Liver (tissue), 3 donors: Measurements from ENCODE around the gene RNF215.

Experiments used
- EGR1 ChIP-seq, 2 donors: IDR thresholded peaks; 2 replicates each; pipeline ENCODE4 v1.6.1; 2016 to 2018; ENCODE audit warnings: antibody characterized with exemption in 2 of 2, low read depth in 2 of 2
- TAF1 ChIP-seq: conservative IDR thresholded peaks from 2 replicates; pipeline ENCODE4 v1.6.1; 2016; ENCODE audit warnings: antibody characterized with exemption, mild to moderate bottlenecking
- YY1 ChIP-seq: IDR thresholded peaks from 2 replicates; pipeline ENCODE4 v1.6.1; 2016; ENCODE audit warnings: antibody characterized with exemption, mild to moderate bottlenecking
- TF ChIP-seq, protein P1 (sequence below): fragments of 150-350 bp; IDR thresholded peaks from 2 replicates; pipeline ENCODE4 v1.5.1; 2017; ENCODE audit warnings: improper control_type of control experiment, low read depth, low read length; ENCODE audit not compliant: missing input control
- TF ChIP-seq, protein P2 (sequence below): IDR thresholded peaks from 2 replicates; pipeline ENCODE4 v1.6.1; 2016; ENCODE audit warnings: antibody characterized with exemption, mild to moderate bottlenecking
- TF ChIP-seq, protein P3 (sequence below): IDR thresholded peaks from 2 replicates; pipeline ENCODE4 v1.6.1; 2016; ENCODE audit warnings: antibody characterized with exemption
- donor health status: healthy.
- donor health status: healthy.

DNA sequence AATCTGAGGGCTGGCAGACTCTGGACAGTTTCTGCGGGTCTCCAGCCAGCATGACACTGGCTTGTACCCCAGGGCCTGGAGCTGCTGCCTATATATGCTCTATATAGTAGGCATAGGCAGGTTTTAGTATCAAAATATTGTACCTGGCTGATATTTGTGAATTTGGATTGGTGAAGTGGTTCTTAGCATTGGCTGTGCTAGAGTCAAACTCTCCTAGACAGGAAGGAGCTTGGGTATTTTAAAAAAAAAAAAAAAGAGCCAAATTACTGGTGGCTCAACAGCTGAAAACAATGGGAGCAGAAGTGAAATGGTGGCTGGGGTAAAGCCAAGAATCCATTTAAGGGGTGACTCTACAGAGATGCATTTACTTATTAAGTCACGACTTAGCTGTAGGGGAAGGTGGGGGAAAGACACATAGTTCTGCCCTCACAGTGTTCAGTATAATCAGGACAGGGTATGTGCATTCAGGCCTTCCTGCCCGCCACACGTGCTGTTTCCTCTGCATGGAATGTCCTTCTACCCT lies 27.4 kb upstream of the RNF215 start:
- TF ChIP-seq, protein P1, sequence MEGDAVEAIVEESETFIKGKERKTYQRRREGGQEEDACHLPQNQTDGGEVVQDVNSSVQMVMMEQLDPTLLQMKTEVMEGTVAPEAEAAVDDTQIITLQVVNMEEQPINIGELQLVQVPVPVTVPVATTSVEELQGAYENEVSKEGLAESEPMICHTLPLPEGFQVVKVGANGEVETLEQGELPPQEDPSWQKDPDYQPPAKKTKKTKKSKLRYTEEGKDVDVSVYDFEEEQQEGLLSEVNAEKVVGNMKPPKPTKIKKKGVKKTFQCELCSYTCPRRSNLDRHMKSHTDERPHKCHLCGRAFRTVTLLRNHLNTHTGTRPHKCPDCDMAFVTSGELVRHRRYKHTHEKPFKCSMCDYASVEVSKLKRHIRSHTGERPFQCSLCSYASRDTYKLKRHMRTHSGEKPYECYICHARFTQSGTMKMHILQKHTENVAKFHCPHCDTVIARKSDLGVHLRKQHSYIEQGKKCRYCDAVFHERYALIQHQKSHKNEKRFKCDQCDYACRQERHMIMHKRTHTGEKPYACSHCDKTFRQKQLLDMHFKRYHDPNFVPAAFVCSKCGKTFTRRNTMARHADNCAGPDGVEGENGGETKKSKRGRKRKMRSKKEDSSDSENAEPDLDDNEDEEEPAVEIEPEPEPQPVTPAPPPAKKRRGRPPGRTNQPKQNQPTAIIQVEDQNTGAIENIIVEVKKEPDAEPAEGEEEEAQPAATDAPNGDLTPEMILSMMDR, result no peak
- TF ChIP-seq, protein P2, sequence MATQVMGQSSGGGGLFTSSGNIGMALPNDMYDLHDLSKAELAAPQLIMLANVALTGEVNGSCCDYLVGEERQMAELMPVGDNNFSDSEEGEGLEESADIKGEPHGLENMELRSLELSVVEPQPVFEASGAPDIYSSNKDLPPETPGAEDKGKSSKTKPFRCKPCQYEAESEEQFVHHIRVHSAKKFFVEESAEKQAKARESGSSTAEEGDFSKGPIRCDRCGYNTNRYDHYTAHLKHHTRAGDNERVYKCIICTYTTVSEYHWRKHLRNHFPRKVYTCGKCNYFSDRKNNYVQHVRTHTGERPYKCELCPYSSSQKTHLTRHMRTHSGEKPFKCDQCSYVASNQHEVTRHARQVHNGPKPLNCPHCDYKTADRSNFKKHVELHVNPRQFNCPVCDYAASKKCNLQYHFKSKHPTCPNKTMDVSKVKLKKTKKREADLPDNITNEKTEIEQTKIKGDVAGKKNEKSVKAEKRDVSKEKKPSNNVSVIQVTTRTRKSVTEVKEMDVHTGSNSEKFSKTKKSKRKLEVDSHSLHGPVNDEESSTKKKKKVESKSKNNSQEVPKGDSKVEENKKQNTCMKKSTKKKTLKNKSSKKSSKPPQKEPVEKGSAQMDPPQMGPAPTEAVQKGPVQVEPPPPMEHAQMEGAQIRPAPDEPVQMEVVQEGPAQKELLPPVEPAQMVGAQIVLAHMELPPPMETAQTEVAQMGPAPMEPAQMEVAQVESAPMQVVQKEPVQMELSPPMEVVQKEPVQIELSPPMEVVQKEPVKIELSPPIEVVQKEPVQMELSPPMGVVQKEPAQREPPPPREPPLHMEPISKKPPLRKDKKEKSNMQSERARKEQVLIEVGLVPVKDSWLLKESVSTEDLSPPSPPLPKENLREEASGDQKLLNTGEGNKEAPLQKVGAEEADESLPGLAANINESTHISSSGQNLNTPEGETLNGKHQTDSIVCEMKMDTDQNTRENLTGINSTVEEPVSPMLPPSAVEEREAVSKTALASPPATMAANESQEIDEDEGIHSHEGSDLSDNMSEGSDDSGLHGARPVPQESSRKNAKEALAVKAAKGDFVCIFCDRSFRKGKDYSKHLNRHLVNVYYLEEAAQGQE, result no peak
- TF ChIP-seq, protein P3, sequence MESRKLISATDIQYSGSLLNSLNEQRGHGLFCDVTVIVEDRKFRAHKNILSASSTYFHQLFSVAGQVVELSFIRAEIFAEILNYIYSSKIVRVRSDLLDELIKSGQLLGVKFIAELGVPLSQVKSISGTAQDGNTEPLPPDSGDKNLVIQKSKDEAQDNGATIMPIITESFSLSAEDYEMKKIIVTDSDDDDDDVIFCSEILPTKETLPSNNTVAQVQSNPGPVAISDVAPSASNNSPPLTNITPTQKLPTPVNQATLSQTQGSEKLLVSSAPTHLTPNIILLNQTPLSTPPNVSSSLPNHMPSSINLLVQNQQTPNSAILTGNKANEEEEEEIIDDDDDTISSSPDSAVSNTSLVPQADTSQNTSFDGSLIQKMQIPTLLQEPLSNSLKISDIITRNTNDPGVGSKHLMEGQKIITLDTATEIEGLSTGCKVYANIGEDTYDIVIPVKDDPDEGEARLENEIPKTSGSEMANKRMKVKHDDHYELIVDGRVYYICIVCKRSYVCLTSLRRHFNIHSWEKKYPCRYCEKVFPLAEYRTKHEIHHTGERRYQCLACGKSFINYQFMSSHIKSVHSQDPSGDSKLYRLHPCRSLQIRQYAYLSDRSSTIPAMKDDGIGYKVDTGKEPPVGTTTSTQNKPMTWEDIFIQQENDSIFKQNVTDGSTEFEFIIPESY, result no peak
- TF ChIP-seq TAF1 (no peak), YY1 (no peak), EGR1 (IDR thresholded peaks at IDR 0.05; ENCODE audit: low read depth in 2 of 2) (no peak)
